ENCODE measurements around the gene IGF2. TPM values are rescaled to one million over a fixed set of nuclear protein-coding genes. Genes with fewer than 3 reads are reported as not detected.

IGF2 gene
- total and polyA plus RNA-seq, 2 of the 8 experiments (the other 6 are each of a cell fraction or from before 2014, with no cell fraction given), result 0.74 to 1.5 TPM

- Histone ChIP-seq H3K27me3 (replicated peaks in 1 of 4; ENCODE audit: control insufficient read depth in 3 of 4, extremely low read depth in 1 of 4, insufficient read depth in 3 of 4, low read length in 3 of 4) (no peaks in the 10 kb centered on the region; a peak in 1 of 7 replicates), H3K9me3 (ENCODE audit: insufficient read depth in 2 of 2, low read depth in 1 of 2, low read length in 1 of 2) (peaks cover 4 to 6% of the 10 kb centered on the region in 2 experiments; a peak in 3 of 4 replicates), H3K4me3 (ENCODE audit: extremely low read depth in 1 of 4, insufficient read depth in 2 of 4, low read depth in 3 of 4, low read length in 4 of 4) (no peak overlapping the region), H2BK20ac (ENCODE audit: low read length) (no peak overlapping the region), H3K9ac (replicated peaks in 1 of 4; ENCODE audit: extremely low read depth in 1 of 4, low read depth in 3 of 4, low read length in 3 of 4) (no peak overlapping the region), H3K79me2 (ENCODE audit: control insufficient read depth in 1 of 2, insufficient read depth in 2 of 2, low read length in 2 of 2) (no peaks in the 10 kb centered on the region), H3K23ac (ENCODE audit: insufficient read length) (no peak overlapping the region), H4K8ac (ENCODE audit: extremely low read depth, insufficient read depth, low read length) (peak overlapping the region; percentile 11; the same call in 1 of the 2 replicates), H2BK12ac (ENCODE audit: low read depth, low read length) (peak overlapping the region; percentile 39; the same call in 1 of the 2 replicates), H2AK5ac (ENCODE audit: low read depth, low read length) (no peak overlapping the region), H4K91ac (replicated peaks; ENCODE audit: insufficient read length, low read length) (no peak overlapping the region), H3K4me1 (replicated peaks in 1 of 4; ENCODE audit: control insufficient read depth in 3 of 4, insufficient read depth in 4 of 4, low read length in 3 of 4) (peaks cover 0 to 5% (median 0%) of the 10 kb centered on the region in 4 experiments; a peak in 1 of 7 replicates), H2AFZ (ENCODE audit: low read length) (no peak overlapping the region), H3K27ac (ENCODE audit: low read depth, low read length) (no peak overlapping the region), H3K36me3 (ENCODE audit: control insufficient read depth in 2 of 4, insufficient read depth in 4 of 4, low read length in 3 of 4) (no peaks in the 10 kb centered on the region), H3K4me2 (ENCODE audit: insufficient read depth in 1 of 2, low read depth in 2 of 2, low read length in 2 of 2) (no peak overlapping the region), H2BK120ac (replicated peaks; ENCODE audit: low read depth, low read length) (no peak overlapping the region), H3K79me1 (ENCODE audit: low read depth, low read length) (no peaks in the 10 kb centered on the region), H2BK15ac (ENCODE audit: low read length) (no peak overlapping the region), H3K23me2 (ENCODE audit: low read depth, low read length) (peaks cover 14% of the 10 kb centered on the region; the same call in 1 of the 2 replicates), H4K20me1 (replicated peaks in 1 of 2; ENCODE audit: control insufficient read depth in 1 of 2, insufficient read depth in 2 of 2, low read length in 2 of 2) (peaks cover 0 to 3% of the 10 kb centered on the region in 2 experiments), H3K18ac (ENCODE audit: extremely low read depth, low read length) (no peak overlapping the region; the same call in 1 of the 2 replicates), H2BK5ac (ENCODE audit: low read depth, low read length) (no peak overlapping the region), H3K56ac (replicated peaks; ENCODE audit: insufficient read length, low read depth, low read length) (no peak overlapping the region), H4K5ac (ENCODE audit: insufficient read length, low read depth, low read length) (no peak overlapping the region), H3K14ac (ENCODE audit: insufficient read length) (no peak overlapping the region), H3K4ac (replicated peaks; ENCODE audit: insufficient read length, low read depth, low read length) (no peak overlapping the region)
- CTCF ChIA-PET (ENCODE audit: partially characterized antibody), result interaction anchor here (0.9 to 3.0 kb wide), 9 partner anchors 8 to 84 kb away, joined by 3 to 21 read pairs (median 4); no protein-coding TSS in a partner anchor
- FAIRE-seq, result no peak
- POLR2A ChIA-PET (ENCODE audit: partially characterized antibody), result interaction anchor here (0.9 to 1.5 kb wide), 3 partner anchors 11 to 25 kb away, joined by 4 to 5 read pairs (median 4); no protein-coding TSS in a partner anchor
- no peak for DNase-seq (ENCODE audit: low read depth in 1 of 2, low spot score in 2 of 2)
- WGBS, 2 experiments (ENCODE audit: extremely low coverage in 1 of 2, insufficient coverage in 1 of 2, insufficient read length in 1 of 2, insufficient replicate concordance in 2 of 2, low coverage in 1 of 2, low lambda C conversion rate in 2 of 2, missing lambda C conversion rate in 1 of 2), result 88% methylated on average over 18 of the region's 21 CpGs; no CpG with 5 or more reads in 1 of the 2 experiments
- TF ChIP-seq SP4 (IDR thresholded peaks at IDR 0.05; ENCODE audit: low read length), result no peak
- no peak for TF ChIP-seq NRF1 (IDR thresholded peaks at IDR 0.05; ENCODE audit: low read depth, low read length)
- TF ChIP-seq YY1 (IDR thresholded peaks at IDR 0.05; ENCODE audit: low read depth, low read length), result no peak
- TF ChIP-seq SP1 (IDR thresholded peaks at IDR 0.05; ENCODE audit: low read depth, low read length), result no peak
- no peak for TF ChIP-seq SP2 (IDR thresholded peaks at IDR 0.05; ENCODE audit: low read length)
- no peak for TF ChIP-seq E2F6 (IDR thresholded peaks at IDR 0.05)
- TF ChIP-seq CTCF (IDR thresholded peaks at IDR 0.05; ENCODE audit: control extremely low read depth in 1 of 3, insufficient read depth in 1 of 3, low read depth in 1 of 3, low read length in 3 of 3), result no peak
- no peak for TF ChIP-seq RNF2 (IDR thresholded peaks at IDR 0.05; ENCODE audit: borderline replicate concordance, low read depth, low read length, missing control alignments, poor library complexity, severe bottlenecking)
These were observed 17.7 kb downstream of the IGF2 start for GRCh38 chr11:2121227-2122130.

All from H1 (cell line).